ENCODE results near the gene SLC5A3.

The SLC5A3 gene

GRCh38 chr21:34072145-34073031 is 990 bp upstream of the SLC5A3 start:
- DNase-seq, result no peak

DNA sequence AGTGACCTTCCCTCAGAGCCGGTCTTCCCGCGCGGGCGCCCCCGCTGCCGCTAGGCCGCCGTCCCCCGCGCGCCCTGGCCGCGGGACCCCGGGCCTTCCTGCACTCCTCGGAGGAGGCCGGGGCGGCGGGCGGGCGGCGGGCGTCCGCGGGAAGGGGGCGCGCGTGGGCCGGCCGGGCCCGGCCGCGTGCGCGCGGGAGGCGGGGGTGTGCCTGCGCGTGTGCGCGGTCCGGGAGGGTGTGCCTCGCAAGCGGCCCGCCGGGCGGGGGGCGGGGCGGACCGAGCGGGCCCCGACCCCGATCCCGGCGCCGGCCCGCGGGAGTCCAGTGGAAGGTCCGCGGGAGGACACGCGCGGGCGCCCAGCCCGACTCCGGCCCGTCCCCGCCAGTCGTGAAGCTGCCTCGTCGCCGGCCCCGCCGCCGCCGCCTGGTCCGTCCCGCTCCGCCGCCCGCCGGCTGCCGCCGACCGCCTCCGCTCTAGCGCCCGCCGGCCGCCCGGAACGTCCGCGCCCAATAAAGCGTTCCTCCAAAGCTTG is 438 bp downstream of the SLC5A3 start:
- DNase-seq, result peak; percentile 24

DNA sequence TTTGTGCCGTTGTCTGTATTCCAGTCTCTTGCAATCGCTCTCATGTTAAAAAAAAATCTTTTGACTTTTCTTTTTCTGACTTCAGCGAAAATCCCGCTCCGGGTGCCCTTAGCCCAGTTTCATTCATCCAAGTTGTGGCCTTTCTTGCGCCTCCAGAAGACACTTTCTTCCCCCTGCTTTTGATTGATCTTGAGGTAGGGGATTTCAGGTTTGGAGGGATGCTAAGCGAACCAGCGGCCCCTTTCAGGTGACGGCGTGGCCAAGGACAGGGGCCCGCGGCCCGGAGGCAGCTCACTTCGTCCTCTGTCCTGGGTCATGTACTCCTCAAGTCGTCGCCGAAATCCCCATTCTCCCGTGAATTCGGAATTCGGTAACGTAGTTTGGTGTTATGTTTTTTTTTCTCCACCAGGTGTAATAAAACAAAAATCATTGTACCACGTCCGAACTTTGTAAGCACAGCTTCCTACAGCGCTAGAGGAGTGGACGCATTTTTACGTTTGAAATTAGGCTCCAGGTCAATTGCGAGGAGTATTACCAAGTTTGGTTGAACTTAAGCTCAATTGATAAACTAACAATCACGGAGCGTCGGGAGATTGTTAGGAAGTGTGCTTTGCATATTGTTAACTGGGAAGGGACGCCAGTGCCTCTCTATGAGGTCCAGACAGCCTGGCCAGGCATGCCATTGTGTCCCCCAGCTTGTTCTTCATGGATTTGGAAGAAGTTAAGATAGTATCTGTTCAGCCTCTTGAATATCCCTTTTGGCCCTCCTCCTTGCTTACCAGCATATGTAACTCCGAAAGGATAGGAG is 1.1 kb downstream of the SLC5A3 start:
- DNase-seq, result no peak

DNA sequence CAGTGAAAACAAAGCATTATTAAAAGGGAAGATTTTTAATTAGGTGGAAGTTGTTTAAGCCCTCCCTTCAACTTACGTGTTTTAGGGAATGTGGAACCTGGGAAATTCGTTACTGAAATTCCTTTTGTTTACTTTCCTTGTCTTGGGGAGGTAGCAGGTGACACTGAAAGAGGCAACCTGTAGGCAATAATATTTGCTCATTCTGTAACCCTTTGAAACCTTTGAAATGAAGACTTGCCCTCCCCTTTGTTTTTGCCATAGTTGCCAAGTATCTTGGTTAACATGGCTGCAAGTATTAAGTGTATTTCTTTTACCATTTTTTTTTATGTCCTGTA is 1.7 kb downstream of the SLC5A3 start:
- DNase-seq, result no peak

DNA sequence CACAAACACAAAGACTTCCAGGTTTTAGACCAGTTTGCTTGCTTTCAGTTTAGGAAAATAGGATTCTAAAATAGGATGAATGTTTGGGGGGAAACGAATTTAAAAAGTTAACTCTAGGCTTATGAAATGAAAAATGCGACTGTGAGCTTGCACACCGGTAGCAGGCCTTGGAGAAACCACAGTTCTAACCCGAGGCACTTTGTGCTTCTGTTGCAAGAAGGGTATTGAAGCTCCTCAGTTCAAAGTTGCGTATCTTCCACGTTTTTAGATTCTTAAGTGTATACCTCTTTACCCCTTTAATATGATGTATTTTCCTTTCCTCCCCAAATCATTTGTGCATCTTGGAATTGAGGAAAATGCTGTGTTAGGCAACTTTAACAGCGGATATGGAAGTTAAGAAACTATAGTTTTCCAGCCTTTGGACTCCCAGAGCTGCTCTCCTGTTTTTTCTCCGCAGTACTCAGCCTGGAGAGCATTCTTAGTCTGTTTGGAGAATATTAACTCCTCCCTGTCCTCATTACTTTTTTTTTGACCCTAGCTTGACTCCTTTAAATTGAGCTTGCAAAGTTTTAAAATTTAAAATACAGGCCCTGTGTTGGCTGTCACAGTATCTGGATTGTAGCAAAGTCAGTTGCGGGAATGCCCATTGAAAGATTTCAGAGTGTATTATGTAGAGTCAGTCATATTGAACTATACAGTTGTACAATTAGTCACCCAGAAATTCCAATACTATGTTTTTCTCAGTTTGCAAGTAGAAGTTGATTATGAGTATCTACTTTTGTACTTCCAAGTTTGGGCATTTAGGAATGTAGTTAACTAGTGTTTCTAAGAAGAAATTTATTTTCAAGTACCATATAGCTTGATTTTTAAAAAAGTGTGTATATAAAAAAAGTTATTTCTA is 2.6 kb downstream of the SLC5A3 start:
- peak; percentile 14 for DNase-seq

- no peak for DNase-seq
Observed at GRCh38 chr21:34076835-34077234, 3.5 kb downstream of the SLC5A3 start.

- no peak for DNase-seq
Observed at GRCh38 chr21:34077888-34078287, 4.5 kb downstream of the SLC5A3 start.

- DNase-seq, result no peak
Observed at GRCh38 chr21:34078915-34079314, 5.5 kb downstream of the SLC5A3 start.

- no peak for DNase-seq
Observed at GRCh38 chr21:34080710-34081109, 7.3 kb downstream of the SLC5A3 start.

DNA sequence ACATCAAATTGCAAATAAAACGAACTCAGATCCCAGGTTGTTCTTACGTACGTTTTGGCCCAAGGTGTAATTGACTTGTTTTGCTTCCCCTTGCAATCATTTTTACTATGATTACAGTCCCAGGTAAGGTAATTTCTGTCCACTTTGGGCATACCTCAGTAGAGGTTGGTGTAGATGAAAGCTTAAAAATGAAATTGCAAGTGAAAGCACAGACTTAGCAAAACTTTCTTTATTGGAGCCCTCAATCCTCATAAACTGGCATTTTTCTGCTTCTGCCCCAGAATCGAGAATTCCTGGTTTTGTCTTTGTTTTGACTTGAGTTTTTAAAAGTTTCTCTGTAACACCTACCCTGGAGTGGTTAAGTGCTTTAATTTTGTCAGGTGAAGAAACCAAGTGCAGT is 9.4 kb downstream of the SLC5A3 start:
- no peak for DNase-seq

- DNase-seq, result no peak
Observed at GRCh38 chr21:34083357-34083756, 10.0 kb downstream of the SLC5A3 start.

GRCh38 chr21:34085129-34085528 is 11.8 kb downstream of the SLC5A3 start:
- DNase-seq, result no peak

DNA sequence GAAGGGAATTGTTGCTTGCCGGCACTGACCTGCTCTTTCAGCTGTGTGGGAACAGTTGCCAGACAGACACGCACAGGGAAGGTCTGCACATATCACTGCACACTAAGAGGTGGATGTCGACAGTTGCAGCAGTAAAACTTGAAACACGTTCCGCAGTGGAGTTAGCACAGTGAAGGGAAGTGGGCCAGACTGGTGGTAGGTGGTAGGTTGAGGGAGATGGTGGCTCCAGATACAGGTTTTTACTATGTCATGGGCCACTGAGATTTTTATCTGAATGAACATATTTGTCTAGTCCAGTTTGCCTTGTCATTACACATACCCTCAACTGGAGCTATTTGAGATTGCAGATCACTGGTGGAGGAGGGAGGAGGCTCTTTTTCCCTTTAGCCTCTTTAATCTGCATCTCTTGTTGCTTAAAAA is 13.5 kb downstream of the SLC5A3 start:
- DNase-seq, result no peak

GRCh38 chr21:34088752-34089151 is 15.4 kb downstream of the SLC5A3 start:
- DNase-seq, result no peak

DNA sequence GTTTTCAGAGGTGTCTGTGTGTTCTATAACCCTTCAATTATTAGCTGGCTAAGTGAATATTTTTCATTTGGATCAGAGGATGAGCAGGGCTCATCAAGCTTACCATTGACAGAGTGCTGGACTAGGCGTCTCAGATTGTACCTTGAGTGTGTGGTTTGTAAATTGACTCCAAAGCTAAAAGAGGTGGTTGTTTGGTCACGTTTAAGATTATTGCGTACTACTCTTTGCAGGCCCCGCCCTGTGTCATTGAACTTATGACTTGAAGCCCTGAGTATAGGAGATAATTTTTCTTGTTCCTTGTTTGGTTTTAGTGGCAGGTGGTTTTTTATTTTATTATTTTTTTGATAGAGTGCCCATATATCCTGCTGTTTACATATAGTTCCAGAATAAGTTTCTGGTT is 17.7 kb downstream of the SLC5A3 start:
- DNase-seq, result no peak

DNA sequence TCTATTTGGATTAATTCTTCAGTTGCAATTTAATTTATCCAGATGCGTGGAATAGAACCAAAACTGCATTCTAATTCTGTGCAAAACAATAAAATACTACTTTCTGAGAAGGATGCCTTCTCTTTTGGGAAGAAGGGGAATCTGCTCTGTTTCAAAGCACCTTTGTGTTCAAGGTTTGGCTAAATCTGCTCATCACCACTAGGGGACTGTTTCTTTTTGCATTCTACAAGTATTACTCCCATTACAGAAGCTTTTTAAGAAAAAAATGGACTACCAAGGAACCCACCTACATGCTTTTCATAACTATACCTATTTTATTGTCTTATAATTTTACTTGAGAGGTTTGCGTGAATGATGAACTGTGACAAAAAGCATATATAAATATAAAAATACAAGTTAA is 18.2 kb downstream of the SLC5A3 start:
- peak; percentile 25 for DNase-seq

GRCh38 chr21:34092262-34092921 is 19.0 kb downstream of the SLC5A3 start:
- no peak for DNase-seq

DNA sequence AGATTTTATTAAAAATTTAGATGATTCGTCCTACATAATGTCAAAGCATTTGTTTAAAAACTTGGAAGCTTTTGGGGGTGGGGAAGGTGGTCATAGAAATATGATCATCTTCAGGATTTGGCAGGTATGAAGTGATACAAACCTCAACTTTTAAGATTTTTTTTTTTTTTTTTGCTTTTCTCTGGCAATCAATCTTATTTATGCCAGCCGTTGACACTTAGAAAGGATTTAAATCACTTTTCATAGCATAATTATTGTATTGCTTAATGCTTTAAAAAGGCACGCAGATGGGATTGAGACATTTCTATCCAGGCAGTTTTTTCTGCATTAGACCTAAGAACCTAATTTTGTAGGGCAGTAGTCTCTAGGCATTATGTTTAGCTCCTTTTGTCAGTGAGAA is 19.7 kb downstream of the SLC5A3 start:
- no peak for DNase-seq

GRCh38 chr21:34094949-34095348 is 21.6 kb downstream of the SLC5A3 start:
- no peak for DNase-seq

- DNase-seq, result no peak
Observed at GRCh38 chr21:34097442-34097841, 24.1 kb downstream of the SLC5A3 start.

- DNase-seq, result no peak
Observed at GRCh38 chr21:34100337-34100736, 27.0 kb downstream of the SLC5A3 start.

DNA sequence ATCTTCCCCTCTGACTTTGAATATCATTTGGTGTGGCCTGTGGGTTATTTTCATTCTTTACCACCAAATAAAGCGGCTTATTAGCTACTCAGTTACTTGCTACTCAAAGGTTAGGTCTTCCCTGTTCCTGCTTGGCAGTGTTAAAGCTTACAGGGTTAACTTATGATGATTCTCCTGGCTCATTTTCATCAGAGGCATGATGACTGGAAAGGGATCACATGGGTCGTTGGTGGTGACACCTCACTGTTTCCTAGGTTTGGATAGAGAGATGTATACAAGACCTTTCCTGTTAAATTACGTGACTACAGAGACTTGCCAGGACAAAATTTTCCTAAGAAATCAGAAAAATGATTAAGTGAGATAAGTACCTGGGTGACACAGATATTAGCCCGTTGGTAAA is 27.4 kb downstream of the SLC5A3 start:
- peak; percentile 30 for DNase-seq
